GM12872 (cell line): ENCODE data around the gene SDK1.

ENCODE experiments used
- CTCF ChIP-seq: IDR thresholded peaks from 3 replicates; pipeline ENCODE4 v1.5.1; 2011; ENCODE audit warnings: low read depth, mild to moderate bottlenecking, low read length, moderate library complexity; ENCODE audit not compliant: insufficient read depth

Gene SDK1

DNA sequence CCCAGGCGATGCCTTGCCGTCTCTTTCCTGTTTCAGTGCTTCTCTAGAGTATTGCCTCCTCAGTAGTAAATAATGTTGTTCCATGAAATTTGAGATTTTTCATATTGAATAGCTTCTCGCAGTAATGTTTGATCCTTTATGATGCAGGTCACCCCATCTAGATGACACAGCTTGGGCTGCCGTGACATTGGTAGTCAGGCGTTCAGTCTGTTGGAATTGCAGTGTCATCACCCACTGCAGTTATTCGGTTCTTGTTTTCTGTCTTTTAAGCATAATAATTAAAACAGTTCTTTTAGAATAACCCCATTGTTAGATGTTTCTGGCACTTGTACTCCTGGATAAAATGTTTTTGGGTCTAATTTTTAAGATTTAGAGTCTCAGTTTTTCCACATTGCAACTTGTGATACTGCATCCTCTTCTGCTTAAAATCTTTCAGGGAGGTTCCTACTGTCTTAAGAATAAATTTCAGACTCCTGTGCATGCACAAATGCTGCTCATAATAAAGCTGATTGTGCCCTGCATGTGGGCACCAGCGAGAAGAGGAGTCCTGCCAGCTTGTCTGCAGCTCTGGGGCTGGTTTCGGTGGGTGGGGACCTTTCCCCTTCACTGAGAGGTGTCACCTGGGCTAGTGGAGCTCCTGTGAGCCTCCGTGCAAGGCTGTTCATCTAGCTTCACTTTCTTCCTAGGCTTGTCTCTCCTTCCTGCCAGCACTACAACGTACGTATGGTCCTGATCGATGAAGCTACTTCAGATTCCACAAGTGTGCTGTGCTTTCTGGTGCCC, 44.8 kb downstream of the SDK1 start:
- TF ChIP-seq CTCF = no peak

DNA sequence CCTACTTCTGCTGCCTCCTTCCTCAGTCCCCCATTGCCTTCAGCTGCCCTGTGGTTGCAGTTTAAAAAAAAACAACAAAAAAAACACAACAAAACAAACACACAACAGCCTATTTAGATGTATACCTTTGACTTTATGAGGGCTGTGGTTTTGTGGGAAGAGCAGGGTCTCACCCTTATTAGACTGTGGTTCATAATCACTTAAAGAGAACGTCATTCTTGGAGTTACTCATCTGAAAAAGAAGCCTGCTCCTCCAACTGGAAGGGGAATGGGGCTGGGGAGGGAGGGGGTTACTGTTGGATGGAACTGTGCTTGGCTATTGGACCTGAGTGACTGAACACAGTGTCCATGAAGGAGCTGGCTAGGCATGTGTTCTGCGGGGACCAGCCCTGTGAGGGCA, 48.1 kb downstream of the SDK1 start:
- TF ChIP-seq CTCF = no peak

GRCh38 chr7:3356173-3356572, 55.1 kb downstream of the SDK1 start:
- no peak for TF ChIP-seq CTCF

GRCh38 chr7:3358991-3359390, 57.9 kb downstream of the SDK1 start:
- no peak for TF ChIP-seq CTCF

DNA sequence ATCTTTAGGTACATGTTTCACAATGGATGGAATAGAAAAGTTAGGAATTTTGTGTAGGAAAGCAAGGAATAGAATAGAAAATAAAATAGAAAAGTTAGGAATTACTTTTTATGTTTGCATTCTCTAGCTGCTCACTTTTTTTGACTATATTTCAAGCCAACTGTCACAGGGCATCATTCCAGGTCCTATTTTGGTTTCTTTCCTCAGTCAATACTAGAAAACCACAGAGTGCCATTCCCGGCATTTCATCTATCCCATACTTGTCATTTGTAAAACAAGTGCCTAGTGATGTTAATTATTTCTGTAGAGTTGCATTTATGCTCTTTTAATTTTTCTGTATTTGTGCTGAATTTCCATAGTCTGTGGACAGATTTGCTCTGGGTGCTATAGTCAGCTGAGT, 66.2 kb downstream of the SDK1 start:
- TF ChIP-seq CTCF = no peak

DNA sequence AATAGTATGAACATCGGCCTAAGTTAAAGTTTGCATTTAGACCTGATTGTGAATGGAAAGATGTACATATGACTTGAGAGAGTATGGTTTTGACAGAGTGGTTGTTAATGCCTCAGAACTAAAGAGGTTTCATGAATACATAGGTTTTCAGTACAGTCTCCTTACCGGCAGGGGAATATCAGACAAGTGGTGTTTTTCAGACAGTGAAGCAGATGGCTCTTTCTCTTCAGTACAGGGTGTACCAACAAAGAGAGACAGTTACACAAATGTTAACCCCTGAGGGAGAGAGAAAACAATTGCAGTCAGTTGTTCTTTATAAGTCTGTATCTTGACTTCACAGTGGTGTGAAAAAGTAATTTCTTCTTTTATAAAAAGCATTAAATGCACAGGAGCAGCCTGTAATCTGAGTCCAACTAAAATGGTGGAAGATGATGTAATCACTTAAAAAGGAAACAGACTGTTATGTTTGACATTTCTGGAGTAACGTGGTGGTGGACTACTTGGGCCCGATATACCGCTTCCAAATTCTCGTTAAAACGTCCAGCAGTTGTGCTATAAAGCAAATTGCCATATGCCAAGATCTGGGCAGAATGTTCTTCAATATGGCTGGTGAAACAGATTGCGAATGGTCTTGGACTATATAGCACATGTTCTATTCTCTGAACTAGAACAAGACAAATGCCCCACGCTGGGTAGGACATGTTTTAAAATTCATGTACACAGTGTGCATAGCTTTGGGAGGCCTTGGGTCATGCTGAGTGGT, 69.2 kb downstream of the SDK1 start:
- TF ChIP-seq CTCF = no peak

DNA sequence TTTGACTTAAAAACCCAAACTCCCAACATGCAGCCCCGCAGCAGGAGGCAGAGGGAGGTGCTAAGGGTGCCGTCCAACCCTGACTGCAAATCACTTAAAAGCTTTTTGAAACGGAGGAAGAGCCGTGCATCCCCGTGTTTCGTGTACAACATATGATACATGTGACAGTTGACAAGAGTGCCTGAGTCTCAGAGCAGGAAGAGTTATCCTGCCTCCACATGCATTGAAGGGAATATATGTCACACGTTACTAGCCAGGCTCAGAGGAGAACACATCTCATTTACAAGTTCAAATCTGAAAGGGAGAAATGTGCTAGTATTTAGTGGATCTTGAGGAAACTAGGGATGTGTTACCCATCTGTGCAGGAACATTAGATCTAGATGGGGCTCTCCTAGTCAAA, 69.9 kb downstream of the SDK1 start:
- TF ChIP-seq CTCF = no peak
